ENCODE data around the gene SLC39A5. TPM values are rescaled to one million over a fixed set of nuclear protein-coding genes. Genes with fewer than 3 reads are reported as not detected.

Gene SLC39A5
- total RNA-seq, 1 experiment from 2014 or later, result not detected

DNA sequence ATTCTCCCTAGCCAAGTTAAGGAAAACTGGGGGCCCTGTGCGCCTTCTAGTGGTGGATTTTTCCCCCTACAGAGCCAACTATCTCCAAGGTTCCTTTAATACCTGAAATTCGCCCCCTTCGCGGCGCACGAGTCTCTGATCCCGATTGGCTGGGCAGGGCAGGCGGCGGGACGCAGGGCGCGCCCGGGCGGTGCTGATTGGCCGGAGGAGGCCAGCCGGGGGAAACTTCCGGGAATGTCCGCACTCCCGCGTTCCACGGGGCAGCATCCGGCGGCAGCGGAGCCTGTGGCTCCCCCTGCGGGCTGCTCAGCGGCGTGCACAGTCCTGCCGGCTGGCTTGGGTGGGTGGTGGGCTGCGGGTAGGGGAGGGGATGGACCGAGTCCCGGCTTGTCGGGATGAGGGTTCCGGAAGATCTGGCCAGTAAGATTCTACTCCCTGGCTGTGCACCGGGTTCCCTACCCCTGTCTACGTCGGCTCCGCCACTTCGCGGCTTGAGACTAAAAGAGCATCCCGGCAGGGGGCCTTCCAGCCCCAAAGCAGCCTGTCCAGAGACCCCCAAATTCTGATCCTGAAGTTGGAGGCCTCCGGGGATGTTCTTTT lies 5.6 kb upstream of the SLC39A5 start, which contains the start of gene NABP2:
Gene NABP2, plus strand, starts transcription at position 241 of the 600 bp plus-strand sequence. CDS start 515 bp downstream, outside the sequence.
- Histone ChIP-seq H3K27ac (ENCODE audit: insufficient read length, low read depth, low read length) (peak within 1 kb of the TSS; percentile 15), H3K4me2 (ENCODE audit: insufficient read depth, insufficient read length, low read length) (peak within 1 kb of the TSS; percentile 58), H4K8ac (replicated peaks; ENCODE audit: insufficient read length, low read depth, low read length) (no peak within 1 kb of the TSS), H2BK20ac (ENCODE audit: low read depth, low read length, poor library complexity, severe bottlenecking) (no peak within 1 kb of the TSS), H2AFZ (ENCODE audit: low read length) (peak within 1 kb of the TSS; percentile 19), H3K23me2 (ENCODE audit: insufficient read length, low read depth, low read length, poor library complexity, severe bottlenecking) (peaks cover 26% of the 10 kb centered on the region), H3T11ph (ENCODE audit: low read length) (peak within 1 kb of the TSS; percentile 56), H3K56ac (ENCODE audit: insufficient read length, low read depth, low read length) (peak within 1 kb of the TSS; percentile 2), H2BK12ac (ENCODE audit: insufficient read length, low read depth, low read length) (peak within 1 kb of the TSS; percentile 30), H2BK120ac (ENCODE audit: low read depth, low read length, poor library complexity, severe bottlenecking) (no peak within 1 kb of the TSS), H3K4ac (ENCODE audit: low read depth, low read length) (no peak within 1 kb of the TSS; the same call in 1 of the 2 replicates), H2BK5ac (ENCODE audit: insufficient read length, low read length) (no peak within 1 kb of the TSS), H2BK15ac (ENCODE audit: low read depth, low read length) (no peak within 1 kb of the TSS), H3K4me1 (ENCODE audit: insufficient read depth, low read length) (peaks cover 2% of the 10 kb centered on the region; the same call in 1 of the 2 replicates), H3K14ac (ENCODE audit: insufficient read depth, low read length) (peak within 1 kb of the TSS; percentile 87; the same call in 1 of the 2 replicates), H3K23ac (ENCODE audit: insufficient read length, low read depth, low read length) (no peak within 1 kb of the TSS), H3K27me3 (ENCODE audit: insufficient read depth, low read length) (no peaks in the 10 kb centered on the region), H3K9ac (ENCODE audit: extremely low read depth, insufficient read length, low read length) (peak within 1 kb of the TSS; percentile 61), H3K18ac (ENCODE audit: insufficient read length, low read depth, low read length) (peak within 1 kb of the TSS; percentile 86), H3K79me1 (ENCODE audit: insufficient read depth, low read depth, low read length, poor library complexity, severe bottlenecking) (no peaks in the 10 kb centered on the region), H4K5ac (ENCODE audit: insufficient read length, low read depth, low read length) (peak within 1 kb of the TSS; percentile 57), H4K20me1 (ENCODE audit: control insufficient read depth, insufficient read depth, insufficient read length) (peaks cover 3% of the 10 kb centered on the region), H3K79me2 (ENCODE audit: insufficient read depth, low read length) (no peaks in the 10 kb centered on the region; the same call in 1 of the 2 replicates), H2AK5ac (ENCODE audit: insufficient read length, low read length) (peak within 1 kb of the TSS; percentile 71), H4K91ac (ENCODE audit: insufficient read length, low read depth, low read length) (peak within 1 kb of the TSS; percentile 36), H3K9me3 (ENCODE audit: control insufficient read depth, low read depth, low read length) (no peaks in the 10 kb centered on the region)
- Mint-ChIP-seq H3K27me3 (ENCODE audit: low read depth) (no peaks in the 10 kb centered on the region), H3K9me3 (no peaks in the 10 kb centered on the region; a peak in 1 of 5 replicates), H3K4me1 (peaks cover 32 to 39% of the 10 kb centered on the region in 2 experiments), H3K27ac (peak within 1 kb of the TSS; percentile 86 to 98 (median 97)), H3K4me3 (peak within 1 kb of the TSS; percentile 98 to 99), H3K36me3 (ENCODE audit: insufficient read depth in 1 of 3, low read depth in 3 of 3) (peaks cover 5 to 14% (median 13%) of the 10 kb centered on the region in 3 experiments; a peak in 6 of 7 replicates)
- TF ChIP-seq, protein P1, sequence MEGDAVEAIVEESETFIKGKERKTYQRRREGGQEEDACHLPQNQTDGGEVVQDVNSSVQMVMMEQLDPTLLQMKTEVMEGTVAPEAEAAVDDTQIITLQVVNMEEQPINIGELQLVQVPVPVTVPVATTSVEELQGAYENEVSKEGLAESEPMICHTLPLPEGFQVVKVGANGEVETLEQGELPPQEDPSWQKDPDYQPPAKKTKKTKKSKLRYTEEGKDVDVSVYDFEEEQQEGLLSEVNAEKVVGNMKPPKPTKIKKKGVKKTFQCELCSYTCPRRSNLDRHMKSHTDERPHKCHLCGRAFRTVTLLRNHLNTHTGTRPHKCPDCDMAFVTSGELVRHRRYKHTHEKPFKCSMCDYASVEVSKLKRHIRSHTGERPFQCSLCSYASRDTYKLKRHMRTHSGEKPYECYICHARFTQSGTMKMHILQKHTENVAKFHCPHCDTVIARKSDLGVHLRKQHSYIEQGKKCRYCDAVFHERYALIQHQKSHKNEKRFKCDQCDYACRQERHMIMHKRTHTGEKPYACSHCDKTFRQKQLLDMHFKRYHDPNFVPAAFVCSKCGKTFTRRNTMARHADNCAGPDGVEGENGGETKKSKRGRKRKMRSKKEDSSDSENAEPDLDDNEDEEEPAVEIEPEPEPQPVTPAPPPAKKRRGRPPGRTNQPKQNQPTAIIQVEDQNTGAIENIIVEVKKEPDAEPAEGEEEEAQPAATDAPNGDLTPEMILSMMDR (conservative IDR thresholded peaks at IDR 0.05), result peak; percentile 92
- WGBS (ENCODE audit: extremely low coverage, insufficient read length, low lambda C conversion rate), result no CpG with 5 or more reads among the region's 41 CpGs
- peak; percentile 100 for DNase-seq

All from H9 (cell line).